Measurements from ENCODE around the gene PLXNB1.
A peak's percentile ranks its signal among the peaks of the same experiment; 100 is the strongest.
"Not testable (repeated sequence)": the region's sequence is repeated elsewhere in the genome, so short reads cannot be mapped to it uniquely, and the experiment has no call there.

The PLXNB1 gene

DNA sequence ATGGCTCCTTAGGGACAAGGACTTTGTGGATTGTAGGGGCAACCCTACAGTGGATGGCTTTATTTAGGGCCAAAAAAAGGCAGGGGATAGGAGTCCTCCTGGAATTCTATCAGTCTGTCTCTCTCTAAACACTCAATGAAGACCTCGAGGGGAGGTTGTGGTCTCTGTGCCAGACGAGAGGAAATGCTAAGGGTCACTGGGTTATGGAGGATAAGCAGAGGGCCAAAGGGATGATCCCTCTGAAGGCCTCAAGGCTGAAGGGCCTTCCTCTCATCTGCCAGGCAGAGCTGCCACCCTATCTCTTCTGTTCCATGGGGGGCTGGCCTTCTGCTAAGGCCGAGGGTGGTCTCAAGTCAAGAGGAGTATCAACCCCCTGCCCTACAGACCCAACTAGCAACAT lies 27.0 kb downstream of the PLXNB1 start:
- no peak for DNase-seq

DNA sequence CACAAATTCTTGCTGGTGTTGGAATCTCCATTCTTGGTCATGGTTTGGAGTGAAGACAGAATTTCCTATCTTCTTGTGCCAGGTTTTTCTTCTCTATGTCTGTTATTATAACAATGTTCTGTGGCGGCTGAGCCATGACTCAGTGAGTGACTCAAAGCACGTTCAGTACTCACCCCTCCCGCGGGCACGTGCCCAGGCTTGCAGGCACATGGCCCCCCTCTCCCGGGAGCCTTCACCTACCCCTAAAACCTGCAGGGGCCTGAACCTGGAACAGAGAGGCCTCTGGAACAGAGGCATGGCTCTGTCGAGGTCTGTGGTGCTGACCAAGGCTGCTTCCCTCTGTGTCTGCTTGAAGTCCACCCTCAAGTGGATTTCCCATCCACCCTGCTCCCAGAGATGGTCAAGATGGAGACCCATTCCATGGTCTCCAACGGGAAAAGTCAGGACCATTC lies 27.6 kb downstream of the PLXNB1 start:
- no peak for DNase-seq

DNA sequence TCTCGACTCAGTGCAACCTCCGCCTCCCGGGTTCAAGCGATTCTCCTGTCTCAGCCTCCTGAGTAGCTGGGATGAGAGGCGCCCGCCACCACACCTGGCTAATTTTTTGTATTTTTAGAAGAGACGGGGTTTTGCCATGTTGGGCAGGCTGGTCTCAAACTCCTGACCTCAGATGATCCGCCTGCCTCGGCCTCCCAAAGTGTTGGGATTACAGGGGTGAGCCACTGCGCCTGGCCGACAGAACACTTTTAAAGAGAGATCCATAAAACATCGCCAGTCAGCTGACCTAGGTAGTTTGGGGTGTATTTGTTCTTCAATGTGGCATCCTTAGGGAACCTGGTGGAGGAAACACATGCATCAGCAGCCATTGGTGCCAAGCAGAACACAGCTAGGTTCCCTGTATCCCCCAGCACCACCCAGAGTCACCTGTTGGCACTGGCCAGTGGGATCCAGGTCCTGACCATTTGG lies 28.4 kb downstream of the PLXNB1 start:
- not testable (repeated sequence) for DNase-seq

DNA sequence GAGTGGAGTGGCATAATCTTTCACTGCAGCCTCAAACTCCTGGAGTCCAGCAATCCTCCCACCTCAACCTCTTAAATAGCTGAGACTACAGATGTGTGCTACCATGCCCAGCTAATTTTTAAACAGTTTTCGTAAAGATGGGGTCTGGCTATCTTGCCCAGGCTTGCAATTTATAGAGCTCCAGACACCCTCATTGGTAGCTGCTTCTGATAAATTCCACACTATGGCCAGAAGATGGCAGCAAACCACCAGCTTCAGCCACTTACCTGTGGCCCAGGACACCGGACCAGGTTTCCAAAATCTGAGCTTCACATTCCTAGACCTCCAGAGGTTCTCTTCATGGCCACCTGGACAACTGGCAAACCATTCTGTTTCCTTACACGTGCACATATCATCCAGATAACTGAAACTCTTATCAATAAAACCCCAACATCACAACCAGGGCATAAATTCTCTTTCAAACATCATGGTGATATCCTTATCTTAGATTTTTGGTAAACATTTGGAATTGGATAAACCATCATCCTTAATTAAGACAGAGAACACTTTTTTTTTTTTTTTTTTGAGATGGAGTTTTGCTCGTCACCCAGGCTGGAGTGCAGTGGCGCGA lies 29.0 kb downstream of the PLXNB1 start:
- DNase-seq = no peak

DNA sequence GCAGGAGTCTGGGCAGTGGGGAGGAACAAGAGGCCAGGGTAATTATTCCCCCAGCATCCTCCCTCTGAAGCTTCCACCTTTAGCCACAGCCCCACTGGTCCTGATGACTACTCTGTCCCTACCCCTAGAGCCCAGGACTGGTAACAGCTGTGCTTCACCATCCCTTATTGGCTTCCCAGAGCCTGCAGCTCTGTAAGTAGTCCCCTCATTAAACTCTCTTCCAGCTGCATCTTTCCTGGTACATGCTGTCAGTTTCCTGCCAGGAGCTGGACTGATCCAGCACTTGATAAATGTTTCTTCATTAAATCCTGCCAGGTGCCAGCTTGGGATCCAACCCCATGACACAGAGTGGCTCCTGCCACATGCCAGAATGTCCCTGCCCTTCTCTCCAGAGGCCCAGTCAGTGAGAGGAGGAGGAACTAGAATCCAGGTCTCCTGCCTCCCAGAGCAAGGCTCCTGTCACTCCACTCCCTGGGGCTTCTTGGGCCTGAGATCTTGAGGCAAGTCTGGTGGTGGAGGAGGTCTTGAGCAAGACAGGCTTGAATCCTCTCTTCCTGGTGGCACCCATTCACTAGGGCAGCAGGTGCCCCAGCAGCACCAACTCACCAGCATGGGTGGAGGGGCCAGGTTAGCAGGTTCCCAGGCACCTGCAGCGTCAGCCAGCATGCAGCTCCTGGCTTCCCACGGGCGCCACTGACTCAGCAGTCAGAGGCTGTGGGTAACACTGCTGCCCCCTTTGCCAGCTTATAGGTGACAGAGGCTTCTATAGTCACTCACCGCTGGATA lies 30.3 kb downstream of the PLXNB1 start:
- DNase-seq = no peak

DNA sequence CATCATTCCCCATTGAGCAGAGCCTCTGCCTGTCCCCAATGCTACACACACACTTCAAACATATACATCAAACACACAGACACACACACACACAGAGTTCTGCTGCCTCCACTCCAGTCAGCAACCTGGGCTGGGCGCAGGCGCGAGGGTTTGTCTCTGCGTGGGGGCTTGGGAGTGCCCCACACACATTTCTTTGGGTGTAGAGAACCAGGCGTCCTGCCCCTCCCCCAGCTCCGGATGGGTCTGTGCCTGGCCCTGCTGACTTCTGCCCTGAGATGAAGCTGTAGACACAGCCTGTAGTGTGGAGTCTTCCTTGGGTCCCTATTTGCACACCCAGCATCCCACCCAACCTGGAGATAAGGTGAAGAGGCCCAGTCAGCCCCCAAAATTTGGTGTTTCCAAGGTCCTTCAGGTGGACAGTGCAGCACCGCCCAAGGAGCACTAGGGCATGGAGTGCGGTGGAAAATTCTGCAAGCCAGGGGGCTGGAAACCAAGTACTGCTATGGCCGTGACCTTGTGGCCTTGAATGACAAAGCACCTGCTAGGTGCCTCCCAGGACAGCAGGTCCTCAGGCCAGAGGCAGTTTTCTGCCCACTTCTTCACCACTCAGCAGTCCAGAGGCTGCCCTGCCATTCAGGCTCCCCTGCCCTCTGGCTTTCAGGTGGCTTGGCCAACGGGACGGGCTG lies 31.0 kb downstream of the PLXNB1 start:
- DNase-seq = no peak

DNA sequence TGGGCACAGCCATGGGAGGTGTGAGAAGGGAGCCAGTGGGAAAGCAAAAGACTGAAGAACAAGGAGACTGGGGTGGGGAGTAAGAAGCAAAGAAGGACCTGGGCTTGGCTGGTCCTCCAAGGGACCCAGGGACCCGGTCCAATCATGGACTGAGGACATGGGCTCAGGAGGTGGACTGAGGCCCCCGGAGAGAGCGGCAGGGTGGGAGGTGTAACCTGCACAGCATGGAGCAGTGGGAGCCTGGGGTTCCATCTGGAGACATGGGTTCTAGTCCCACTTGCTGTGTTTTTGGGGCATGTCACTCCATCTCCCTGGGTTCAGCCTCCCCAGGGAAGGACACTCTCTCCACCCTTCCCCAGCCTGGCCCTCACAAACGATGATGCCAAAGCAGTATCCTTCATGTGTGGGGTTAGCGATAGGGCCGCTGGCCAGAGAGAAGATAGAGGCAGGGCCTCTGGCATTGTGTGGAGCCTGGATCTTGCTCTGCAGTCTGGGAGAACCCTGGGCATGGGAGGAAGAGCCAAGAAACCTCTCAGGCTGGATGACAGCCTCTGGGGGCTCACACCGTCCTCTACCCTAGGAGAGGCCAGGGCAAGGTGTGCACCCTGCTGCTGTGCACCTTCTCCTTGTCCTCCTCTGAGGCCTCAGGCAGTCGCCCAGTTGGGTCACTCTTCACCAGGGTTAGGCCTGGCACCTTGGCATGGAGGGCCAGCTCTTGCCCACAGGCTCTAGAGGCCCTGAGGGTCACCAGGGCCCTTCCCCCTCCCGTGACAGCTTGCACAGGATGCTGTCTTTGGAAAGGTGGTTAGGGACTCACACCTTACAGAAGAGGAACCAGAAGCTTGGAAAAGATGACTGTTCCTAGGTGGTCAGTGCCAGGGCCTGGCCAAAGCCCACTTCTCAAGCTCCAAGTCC lies 31.9 kb downstream of the PLXNB1 start:
- DNase-seq = no peak

DNA sequence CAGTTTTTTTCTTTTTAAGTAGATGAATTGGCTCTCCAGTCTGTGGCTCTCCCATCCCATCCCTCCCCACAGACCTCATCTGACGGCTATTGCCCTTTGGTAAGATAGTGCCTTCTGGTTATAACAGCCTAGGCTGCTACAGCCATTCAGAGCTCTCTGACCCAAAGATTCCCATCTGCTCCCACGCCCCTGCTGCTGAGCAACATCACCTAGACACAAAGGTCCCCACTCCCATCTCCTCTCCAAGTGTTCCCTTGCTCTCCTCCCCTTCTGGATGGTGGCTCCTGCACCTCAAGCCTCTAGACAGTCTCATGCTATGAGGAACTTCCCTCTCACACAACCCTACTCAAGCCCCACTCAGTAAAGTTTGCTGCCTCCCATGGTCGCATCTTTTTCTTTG lies 34.2 kb downstream of the PLXNB1 start:
- DNase-seq = no peak

DNA sequence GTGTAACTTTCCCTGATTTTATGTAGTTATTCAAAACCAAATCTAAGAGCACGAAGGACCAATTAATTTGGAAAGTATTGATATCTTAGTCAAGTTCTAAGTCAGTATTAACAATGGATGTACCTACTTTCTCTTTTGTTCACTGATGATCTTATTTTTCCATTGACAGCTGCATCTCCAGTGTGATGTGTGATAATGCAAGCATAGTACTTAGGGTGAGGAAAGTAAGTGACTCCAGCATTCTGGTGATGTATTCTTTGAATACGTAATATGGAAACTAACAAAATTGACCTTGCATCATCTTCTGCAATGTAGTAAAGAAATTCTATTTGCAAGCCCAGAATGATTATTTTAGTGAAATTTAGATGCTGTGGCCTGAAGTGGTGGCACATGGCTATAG lies 35.5 kb downstream of the PLXNB1 start:
- DNase-seq = no peak

DNA sequence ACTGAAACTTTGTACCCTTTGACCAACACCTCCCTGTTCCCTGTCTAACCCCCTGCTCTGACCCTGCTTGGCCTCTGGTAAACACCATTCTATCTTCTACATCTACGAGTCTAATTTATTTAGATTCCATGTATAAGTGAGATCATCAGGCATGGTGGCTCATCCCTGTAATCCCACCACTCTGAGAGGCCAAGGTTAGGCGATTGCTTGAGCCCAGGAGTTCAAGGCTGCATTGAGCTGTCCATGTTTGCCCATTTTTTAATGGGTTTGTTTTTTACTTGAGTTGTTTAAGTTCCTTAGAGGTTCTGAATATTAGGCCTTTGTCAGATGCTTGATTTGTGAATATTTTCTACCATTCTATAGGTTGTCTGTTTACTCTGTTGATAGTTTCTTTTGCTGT lies 40.9 kb downstream of the PLXNB1 start:
- DNase-seq = no peak

DNA sequence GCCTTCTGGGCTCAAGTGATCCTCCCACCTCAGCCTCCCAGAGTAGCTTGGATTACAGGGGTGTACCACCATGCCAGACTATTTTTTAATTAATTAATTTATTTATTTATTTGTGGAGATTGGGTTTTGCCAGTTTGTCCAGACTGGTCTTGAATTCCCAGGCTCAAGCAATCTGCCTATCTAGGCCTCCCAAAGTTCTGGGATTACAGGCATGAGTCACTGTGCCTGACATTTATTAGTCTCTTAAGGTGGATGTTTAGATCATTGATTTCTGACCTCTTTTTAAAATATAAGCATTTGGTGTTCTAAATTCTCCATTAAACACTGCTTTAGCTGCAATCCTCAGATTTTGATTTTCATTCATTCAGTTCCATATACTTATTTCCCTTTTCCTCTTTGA lies 42.3 kb downstream of the PLXNB1 start:
- no peak for DNase-seq

DNA sequence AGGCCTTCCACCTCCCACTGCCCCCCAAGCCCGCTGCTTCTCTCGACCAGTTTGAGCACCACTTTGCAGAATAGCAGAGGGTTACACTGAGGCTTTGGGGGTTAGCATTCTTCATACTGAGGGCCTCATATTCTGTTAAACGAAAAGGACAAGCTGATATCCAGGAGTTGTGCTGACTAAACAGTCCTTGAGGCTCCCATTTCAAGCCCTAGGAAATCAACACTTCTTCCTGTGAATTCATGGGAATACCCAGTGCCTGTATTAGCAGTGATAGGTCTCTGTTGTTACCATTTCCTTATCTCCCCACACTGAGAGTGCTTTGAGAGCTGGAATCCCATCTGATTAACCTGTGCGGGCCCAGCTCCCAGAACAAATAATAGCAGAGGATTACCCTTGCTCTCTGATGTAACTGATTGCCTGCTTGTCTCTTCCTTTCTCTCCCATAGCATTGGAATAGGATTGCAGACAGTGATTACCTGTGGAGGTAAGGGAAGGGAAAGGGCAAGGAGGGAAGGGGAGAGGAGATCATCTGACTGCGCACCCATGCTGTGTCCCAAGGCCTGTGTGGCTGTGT lies 56.9 kb downstream of the PLXNB1 start:
- DNase-seq = no peak

DNA sequence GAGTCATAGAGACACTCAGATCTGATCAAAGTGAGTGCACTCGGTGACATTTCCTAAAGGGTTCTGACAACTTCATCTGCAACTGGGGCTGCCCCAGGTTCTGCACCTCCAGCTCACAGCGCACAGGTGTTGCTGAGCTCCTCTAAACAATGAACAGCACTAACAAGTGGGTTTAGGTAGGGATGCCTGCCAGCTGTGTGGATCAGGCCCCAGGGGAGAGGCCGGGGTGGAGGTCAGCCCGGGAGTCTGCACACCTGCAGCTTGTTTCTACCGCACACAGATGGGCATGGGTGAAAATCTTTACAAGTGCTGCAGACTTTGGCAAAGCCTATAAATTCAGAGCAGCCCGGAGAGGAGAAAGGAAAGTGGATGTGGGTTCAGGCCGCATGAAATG lies 57.5 kb downstream of the PLXNB1 start:
- DNase-seq = no peak

DNA sequence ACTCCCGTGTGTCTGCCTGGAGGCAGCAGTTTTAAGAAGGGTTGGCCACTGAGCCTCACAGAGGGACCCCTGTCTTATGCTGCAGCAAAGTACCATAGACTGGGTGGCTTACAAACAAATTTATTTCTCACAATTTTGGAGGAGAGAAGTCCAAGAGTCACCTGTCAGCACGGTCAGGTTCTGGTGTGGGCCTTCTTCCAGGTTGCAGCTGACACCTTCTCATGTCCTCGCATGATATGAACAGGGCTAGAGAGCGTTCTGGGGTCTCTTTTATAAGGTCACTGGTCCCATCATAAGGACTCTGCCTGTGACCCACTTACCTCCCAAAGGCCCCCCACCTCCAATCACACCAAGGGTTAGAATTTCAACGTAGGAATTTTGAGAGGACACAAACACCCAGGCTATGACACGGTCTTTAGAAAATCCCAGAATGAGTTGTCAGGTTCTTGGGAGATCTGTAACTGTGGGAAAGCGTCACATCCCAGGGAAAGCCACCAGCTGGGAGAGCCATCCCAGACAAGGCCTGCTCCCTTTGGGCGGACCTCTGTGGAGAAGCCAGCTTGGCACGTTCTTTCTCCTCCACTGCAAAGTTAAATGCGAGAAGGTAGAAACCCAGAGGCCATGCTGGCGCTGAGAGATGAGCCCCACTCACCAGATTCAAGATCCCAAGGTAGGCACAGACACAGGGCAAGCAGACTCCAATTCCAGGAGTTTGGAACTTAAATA lies 58.1 kb downstream of the PLXNB1 start, which contains the start of gene FBXW12:
Gene FBXW12 (plus strand): TSS at position 569 of the 726 bp plus-strand sequence. CDS start 549 bp downstream, outside the sequence.
- DNase-seq = no peak

DNA sequence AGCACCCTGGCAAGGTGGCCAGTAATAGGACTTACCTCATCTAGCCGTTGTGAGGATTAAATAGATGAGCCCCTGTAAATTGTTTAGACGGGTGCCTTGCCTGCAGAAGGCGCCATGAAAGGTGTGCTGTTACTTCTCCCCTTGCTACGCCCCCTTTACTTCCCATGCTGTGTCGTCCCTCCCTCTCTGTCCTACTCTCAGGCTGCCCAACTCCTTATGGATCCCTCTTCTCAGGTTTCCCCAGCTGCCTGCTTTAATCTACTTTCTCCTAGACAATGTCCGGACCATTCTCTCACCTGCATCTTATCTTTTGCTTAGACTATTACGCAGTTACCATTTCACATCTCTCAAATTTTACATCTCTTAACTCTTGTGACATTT lies 59.6 kb downstream of the PLXNB1 start:
- DNase-seq = no peak

DNA sequence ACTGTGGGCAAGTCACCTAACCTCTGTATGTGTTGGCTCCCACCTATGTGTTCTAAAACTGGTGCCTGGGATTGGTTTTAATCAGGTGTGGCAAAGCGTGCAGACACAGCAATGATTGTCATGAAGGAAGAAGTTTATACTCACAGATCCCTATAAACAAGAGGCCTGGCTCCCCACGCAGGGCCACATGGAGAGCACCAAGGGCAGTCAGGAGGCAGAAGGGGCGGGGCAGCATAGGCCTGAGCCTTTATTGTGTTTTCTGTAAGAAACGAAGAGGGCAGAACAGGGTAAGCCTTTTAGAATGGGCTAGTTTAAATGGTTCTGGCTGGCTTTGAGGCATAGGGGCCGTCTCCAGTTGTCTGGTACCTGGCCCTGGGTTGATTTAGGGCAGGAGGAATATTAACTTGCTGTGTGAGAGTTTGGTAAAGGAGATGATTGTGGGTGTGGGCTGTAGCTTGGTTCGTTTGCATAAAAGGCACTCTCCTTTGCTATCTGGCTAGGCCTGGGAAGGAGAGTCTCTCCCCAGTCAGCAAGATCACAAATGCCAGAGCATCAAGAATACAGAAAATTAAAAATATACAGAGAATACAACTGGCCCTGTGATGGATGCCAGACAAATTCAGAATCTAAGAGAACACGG lies 60.1 kb downstream of the PLXNB1 start:
- no peak for DNase-seq

DNA sequence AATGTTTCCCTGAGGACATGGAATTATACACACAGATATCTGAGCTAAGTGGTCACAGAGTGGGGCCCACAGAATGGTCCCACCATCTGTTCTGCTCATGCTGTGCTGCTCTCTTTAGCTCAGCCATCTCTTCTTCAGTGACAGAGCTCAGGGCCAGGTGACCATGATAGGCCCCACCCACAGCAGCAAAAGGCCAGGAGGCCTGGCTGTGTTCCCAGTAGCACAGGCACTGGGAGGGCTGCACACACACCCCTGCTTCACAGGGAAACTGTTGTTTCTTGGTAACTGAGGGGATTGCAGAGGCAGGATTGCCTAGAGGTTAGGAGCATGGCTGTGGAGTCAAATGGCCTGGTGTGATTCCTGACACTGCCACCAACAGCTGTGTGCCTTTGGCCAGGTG lies 62.7 kb downstream of the PLXNB1 start:
- peak; percentile 91 for DNase-seq

DNA sequence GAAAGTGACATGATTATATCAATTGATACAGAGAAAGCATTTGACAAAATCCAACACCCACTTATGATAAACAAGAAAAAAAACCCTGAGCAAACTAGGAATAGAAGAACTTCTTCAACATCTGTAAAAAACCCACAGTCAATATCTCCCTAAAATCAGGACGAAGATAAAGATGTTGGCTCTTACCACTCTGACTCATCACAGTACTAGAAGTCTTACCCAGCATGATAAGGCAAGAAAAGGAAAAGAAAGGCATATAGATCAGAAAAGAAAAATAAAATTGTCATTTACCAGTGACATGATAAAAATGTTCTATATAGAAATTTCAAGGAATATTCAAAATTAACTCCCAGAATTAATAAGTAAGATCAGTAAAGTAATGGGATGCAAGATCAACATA lies 65.0 kb downstream of the PLXNB1 start:
- DNase-seq = no peak

DNA sequence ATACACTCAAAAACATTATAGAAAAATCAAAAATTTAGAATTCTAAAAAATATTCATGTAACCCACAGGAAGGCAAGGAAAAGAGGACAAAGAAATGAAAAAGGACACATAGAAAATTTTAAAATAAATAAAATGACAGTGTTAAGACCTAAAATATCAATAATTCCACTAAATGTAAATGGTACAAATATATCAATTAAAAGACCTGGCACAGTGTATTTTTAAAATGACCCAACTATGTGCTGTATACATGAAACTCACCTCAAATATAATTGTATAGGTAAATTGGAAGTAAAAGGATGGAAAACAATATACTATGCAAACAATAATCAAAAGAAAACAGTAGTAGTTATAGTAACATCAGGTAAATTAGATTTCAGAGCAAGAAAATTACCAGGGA lies 68.0 kb downstream of the PLXNB1 start:
- DNase-seq = no peak

DNA sequence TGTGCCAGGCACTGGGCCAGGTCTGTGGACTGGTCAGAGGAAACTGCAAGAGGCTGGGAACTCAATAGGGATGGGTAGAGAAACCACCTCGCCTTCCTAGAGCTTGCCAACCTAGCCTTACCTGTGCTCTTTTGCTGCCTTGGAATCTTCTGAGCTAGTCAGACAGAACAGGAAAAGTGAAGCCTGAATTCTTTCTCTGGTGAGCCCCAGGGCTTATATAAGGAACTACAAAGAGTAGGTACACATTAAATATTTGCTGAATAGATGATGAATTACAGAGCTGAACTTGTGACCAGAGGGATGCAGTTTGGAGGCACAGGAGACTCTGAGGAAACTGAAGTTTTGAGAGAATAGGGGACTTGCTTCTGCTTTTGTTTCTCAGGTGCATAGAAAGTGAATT lies 73.5 kb downstream of the PLXNB1 start:
- no peak for DNase-seq

DNA sequence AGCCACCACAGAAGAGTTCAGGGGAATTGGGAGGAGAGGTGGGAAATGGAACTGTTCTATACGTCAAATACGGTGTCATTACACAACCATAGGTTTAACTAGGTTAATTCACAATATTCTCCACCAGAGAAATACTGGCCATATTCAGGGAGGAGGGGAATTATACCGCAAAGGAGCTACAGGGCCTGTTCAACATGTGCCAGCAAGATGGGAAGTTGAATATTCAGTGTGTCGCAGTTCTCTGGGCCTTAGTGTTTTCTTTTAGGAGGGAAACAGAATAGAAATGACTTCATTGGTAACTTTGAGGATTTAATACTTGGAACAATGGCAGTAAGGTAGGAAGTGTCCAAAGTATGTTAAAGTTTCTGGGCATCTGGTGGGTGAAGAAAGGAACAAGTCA lies 75.9 kb downstream of the PLXNB1 start:
- DNase-seq = no peak

Data from NCI-H524 treated with DMSO at 0.1 percent for 48 hours (cell line).